HT1080 (cell line): ENCODE data around the gene DLG2. TPM values are rescaled to one million over a fixed set of nuclear protein-coding genes. Genes with fewer than 3 reads are reported as not detected.
"Not testable (repeated sequence)": the region's sequence is repeated elsewhere in the genome, so short reads cannot be mapped to it uniquely, and the experiment has no call there.

Experiments used
- DNase-seq: peaks from one replicate; pipeline ENCODE4 v3.0.0-alpha.2; 2015; ENCODE audit warnings: low read depth
- total RNA-seq: library from RNA; depleted of rRNA; stranded (reverse); fragments of >200 nt; shearing (Covaris generic); gene quantifications from 2 replicates; pipeline ENCODE4 v1.2.3, GENCODE V29; 2014

DLG2 gene
- total RNA-seq, 1 experiment from 2014 or later = 0.34 TPM

DNA sequence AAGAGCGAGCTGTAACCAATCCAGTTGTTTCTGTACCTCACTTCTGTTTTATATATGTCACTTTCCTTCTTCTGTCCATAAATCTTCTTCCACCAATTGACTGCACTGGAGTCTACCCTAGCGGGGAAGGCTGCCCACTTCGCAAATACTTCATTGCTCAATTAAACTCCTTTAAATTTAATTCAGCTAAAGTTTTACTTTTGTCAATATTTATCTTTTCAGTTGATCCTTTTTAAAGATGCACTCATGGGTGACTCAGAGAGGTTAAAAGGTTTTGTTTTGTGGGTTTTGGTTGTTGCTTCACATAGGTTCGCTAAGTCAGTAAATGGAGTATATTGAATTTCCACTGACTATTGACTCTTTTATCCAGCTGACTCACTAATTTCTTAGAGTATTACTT is 597.2 kb downstream of the DLG2 start:
- DNase-seq = peak; percentile 36

DNA sequence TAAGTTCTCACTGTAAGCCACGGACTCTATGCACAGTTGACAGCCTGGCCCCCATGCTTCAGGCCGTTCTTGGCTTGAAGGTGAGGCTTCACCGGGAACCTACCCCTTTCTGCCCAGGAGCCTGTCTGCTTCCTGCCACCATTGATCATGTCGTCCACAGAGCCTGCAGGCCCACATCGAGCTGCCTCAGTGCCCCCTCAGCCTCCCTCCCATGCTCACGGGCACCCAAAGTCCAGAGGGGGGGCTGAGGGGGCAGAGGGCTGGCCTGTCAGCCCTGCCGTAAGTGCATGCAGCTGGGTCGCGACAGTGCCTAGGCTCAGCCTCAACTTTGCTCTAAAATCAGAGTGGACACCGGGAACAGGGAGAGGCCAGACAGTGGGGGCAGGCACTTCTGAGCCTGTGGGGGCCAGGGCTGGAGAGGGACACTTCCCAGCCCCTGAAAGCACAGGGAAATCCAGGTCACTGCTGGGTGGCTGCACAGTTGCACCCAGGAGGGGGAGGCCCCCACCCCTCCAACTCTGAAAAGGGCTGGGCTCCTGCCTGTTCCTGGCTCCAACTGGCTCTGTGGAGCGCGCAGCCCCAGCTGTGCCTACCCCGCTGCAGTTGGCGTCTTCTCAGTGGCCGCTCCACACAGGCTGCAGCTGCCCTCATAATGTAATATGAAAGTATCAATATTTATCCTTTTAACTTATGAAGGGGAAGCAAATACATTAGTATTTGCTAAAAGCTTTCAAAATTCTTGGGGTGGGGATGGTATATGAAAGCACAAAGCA is 598.6 kb downstream of the DLG2 start:
- no peak for DNase-seq

DNA sequence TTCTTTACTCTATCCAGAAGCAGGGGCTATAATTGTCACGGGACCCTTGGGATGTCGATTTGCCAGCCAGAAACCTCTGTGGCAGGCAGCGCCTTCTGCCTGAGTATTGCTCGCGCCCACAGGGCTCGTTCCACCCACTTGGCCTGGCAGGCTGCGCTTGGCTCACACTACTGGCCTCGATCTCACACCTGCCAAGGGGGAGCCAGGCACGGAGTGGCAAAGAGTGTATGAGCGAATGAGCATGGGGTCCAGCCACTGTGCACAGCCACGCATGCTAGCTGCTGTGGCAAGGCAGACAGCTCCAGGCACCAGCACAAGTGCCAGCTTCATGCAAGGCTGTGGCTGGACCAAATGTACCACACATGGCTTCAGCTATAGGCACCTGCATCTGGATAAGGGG is 599.8 kb downstream of the DLG2 start:
- DNase-seq = no peak

DNA sequence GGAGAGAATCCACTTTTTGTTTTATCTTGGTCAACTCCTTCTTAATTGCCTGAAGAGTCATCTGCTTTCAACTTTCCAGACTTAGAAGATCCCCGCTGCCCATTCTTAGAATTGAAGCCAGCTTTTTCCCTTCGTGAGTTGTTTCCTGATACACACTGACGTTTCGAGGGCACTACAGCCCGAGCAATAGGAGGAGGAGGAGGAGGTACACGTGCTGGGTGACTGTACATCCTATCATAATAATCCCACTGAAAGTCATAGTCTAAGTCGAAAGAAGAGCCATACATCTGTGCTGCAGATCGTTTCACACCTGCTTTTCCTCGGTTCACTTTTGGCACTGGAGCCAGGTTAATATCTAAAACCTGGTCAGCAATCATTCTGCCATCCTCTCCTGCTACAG is 606.1 kb downstream of the DLG2 start:
- DNase-seq = peak; percentile 65

DNA sequence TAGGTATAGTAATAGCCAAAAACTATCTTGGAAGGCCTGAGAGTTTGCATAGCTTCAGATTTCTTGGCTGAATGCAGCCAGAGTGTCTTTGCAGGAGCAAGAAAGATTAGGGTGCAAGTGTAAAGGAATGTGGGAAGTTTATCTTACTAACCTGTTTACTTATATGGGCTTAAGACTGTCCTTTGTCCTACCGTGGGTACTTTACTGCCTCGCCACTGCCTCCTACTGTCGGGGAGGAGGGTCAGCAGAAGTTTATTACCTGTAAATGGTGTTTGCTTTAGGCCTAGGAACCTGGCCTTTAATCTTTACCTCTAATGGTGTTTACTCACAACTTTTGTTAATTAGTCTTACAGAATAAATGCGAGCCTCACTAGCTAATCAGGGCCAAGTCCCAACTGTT is 633.8 kb downstream of the DLG2 start:
- DNase-seq = no peak

DNA sequence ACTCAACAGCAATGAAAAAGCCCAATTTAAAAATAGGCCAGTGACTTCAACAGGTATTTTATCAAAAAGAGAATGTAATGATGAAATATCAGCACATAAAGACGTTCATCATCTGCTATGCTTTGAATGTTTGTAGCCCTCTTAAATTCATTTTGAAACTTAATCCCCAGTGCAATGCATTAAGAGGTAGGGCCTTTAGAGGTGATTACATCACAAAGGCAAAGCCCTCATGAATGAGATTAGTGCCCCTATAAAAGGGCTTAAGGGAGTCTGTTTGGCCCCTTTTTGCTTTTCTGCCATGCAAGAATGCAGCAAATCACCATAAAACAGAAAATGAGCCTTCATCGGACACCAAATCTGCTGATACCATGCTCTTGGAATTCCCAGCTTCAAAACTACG is 637.0 kb downstream of the DLG2 start:
- no peak for DNase-seq

DNA sequence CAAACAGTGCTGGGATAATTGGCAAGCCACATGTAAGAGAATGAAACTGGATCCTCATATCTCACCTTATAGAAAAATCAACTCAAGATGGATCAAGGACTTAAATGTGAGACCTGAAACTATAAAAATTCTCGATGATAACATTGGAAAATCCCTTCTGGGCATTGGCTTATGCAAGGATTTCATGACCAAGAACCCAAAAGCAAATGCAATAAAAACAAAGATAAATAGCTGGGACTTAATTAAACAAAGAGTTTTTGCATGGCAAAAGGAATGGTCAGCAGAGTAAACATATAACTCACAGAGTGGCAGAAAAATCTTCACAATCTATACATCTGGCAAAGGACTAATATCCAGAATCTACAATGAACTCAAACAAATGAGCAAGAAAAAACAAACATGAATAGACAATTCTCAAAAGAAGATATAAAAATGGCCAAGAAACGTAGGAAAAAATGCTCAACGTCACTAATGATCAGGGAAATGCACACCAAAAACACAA is 639.4 kb downstream of the DLG2 start:
- DNase-seq = not testable (repeated sequence)

DNA sequence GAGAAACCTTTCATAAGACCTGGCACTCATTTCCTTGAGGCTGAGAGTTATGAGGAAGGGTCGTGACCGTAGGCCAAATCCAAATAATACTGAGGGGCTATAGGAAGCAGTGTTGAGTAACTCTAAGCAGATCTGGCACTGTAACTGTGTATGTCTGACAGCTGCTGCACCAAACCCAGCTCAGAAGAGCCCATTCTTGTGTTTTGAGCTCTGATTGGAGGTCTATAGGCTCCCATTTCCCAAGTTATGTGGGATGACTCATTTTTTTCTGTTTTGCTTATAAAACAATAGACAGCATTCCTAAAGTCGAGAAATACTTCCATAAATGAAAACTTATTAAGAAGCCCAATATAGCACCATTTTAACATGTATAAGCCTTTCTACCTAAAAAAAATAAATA is 645.8 kb downstream of the DLG2 start:
- no peak for DNase-seq

DNA sequence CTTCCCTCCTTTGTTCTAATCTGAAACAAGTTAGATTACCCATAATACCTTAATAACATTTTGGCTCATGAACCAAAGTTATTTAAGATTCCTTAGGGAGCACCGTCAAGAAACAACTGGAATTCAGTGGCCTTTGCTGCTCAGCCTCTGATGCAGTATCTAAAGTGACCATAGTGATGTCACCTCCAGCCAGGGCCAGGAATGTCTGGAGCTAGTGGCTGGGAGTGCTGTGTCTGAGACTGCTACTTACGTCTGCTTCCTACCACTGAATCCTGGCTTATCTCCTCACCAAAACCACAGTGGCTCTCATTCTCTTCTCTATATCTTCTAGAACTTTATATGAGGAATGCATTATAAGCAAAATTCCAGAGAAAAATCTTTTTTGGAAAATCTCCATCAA is 658.0 kb downstream of the DLG2 start:
- no peak for DNase-seq

DNA sequence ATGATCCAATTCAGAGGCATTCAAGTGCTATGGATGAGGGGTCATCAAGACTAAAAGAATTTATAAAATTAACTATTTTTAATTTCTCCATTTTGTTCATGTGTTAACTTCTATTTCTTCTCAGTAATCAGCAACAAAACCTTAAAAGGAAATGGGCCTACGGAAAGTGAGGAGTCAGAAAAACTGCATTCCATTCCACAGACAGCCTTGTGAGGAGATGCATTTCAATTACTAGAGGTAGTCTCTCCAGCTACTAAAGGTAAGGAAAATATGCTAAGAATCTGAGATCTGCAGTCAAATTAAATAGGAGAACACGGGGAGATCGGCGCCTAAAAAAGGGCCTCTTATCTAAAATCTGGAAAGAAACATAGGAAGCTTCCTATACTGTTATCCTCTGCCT is 661.7 kb downstream of the DLG2 start:
- DNase-seq = no peak

DNA sequence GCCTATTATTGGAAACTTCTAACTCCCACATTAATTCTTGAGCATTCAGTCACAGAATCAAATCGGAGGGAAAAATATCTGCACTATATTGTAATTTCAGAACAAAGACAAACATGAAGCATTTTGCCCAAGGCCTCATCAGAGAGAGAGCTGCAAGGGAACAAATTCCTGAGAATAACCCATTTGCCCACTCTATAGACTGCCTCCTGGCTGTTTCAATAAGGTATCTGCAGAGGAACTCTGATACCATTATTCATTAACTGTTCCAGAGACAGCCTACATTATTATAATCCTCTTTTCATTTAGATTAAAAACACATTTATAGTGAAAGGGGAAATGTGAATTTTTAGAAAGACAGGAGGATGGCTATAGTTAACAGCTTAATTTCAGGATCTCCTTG is 663.9 kb downstream of the DLG2 start:
- no peak for DNase-seq

DNA sequence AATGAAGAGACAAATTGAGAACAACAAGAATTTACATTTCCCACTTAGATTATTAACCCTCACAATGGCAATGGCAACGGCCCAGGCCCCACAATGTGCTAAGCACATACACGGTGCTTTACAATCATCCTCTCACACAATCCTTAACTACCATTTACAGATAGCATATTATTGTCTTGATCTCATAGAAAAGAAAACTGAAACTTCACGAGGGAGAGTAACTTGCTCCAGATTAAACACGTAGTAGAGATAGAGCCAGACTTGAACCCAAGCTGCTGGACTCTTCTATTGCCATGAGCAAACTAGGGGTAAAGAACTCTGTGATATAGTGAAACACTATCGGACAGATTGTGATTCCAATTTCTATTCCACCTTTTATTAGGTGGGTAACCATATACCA is 665.1 kb downstream of the DLG2 start:
- DNase-seq = no peak

DNA sequence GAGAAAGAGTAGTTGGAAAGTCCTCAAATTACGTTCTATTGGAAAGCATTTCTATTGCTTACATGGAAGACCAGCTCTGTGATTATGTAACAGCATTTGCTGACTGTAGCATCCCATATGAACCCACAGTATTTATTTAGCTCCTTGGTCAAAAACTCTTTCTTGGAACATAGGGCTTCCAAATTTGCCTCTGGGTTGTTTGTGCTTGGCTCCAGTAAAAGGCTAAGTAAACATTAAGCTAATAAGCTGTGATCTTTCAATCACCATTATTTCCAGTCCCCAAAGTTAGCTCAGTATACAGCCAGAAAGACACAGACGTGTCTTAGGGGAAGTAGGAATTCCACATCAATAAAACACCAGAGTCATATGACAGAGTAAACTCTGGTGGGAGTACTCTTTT is 668.8 kb downstream of the DLG2 start:
- no peak for DNase-seq

DNA sequence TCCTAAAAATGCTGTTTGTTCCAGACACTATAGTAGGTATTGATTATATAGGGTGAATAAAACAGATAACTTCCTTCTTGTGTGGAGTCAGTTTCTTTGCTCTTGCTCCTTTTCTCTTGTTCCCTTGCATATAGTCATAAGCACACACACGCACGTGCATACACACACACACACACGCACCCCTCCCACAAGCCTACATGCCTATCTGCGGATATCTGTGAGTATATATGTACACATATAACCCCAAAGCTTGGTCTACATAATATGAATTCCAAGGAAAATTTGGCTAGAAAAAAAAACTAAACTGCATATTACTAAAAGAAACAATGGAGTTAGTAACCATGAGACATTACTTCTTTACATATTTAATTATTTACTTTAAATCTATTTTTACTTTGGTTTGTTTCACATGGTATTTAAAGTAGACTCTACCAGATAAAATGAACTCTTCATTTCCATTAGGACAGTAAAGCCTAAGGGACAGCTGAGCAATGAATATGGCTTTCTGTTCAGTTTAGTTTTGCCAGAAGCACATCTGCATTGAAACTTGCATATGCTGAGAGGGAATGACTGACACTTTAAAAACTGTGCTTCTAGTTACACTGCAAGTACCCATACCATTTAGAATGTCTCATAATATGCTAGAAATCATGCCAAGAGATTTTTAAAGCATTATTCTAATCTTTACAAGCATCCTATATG is 676.4 kb downstream of the DLG2 start:
- no peak for DNase-seq

DNA sequence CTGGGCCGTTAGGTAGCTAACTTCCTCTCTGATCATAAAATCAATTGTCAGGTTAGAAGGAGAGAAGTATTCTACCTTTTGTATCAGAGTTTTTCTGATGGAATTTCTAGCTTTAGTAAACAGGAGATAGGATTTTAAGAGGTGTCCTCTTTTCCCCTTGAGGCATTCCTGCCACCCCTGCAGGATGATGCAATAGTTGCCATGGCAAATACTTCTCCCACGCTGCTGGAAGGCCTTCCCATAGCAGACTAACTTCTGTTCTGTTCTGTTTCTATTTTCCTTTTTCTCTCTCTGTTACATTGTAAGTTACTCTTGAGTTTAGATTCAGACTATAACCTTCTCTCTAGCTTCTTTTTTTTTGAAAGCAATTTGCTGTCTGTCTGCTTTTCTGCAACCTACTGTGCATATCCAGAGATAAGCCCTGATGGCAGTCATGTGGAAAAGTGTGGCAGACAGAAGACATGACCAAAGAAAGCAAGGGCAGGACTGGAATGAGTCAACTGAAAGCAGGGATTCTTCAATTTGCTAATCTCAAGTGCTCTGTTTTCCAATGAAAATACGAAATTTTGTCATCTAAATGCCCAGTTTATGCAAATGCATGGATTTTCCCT is 679.1 kb downstream of the DLG2 start:
- DNase-seq = no peak

DNA sequence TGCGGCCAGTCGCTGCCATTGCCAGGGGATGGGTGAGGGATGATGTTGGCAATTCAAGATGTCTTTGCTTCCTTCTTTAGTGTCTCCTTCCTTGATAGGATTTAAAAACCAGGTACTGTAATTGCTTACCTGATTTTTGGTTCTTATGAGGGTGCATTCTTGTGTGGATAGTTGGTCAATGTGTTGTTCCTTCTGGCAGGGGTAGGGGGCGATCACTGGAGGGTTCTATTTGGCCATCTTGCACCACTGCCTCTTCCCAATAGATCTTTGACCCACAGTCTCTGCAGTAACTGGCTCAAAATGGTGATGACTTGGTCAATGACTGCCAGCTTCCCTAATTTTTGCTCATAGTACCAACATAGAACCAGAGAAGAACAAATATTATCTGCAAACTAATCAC is 680.1 kb downstream of the DLG2 start:
- no peak for DNase-seq

DNA sequence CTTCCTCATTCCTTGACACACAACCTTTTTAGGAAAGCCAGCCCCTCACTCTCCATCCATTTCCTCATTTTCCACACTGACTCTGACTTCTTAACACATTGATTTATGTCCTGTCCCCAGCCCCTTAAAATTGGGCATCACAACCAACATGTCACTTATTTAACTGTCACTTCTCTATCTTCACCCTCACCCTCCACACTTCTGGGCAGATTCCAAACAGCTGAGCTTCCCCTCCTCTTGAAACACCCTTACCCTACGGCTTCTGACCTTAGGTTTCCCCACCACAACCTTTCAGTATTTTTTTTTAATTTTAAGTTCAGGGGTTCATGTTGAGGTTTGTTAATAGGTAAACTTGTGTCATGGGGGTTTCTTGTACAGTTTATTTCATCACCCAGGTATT is 696.3 kb downstream of the DLG2 start:
- DNase-seq = no peak

DNA sequence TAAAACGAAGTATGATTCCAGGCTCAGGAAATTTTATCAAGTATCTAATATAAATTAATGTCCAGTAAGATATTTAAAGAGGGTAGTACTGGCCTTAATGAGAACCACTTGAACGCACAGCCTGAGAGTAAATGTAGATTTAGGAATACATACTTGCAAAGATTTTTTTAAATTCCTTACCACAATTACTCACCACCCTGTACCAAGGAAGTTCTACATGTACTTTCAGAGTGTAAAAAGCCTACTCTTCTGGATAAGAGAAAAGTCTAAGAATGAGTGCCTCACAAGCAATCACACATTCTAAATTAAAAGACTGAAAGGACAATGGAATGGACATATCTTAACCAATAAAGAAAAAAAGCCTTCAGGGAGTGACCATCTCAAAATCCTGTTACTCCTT is 697.4 kb downstream of the DLG2 start:
- no peak for DNase-seq

DNA sequence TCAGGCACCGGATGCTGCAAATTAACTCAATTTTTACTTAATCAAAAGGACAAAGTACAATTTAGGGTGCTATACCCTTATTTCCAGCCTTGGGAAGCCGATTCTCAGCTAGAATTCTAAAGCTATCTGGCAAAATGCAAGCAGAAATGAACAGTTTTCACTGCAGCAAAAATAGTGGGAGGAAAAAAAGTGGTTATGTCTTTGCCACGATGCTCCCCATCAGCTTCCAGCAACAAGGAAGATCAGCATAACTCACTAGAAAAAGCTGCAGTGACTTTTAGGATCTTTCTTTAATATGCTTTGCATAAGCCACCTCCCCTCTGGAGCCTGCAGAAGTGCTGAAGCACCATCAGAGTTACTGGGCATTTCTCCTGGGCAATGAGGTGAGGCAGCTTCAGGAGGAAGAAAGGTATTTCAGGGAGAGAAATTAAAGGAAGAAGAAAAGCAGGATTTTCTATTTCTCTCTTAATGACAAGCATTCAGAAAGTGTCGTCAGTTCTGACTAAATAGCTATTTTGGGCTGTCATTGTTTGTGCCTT is 702.9 kb downstream of the DLG2 start:
- no peak for DNase-seq

DNA sequence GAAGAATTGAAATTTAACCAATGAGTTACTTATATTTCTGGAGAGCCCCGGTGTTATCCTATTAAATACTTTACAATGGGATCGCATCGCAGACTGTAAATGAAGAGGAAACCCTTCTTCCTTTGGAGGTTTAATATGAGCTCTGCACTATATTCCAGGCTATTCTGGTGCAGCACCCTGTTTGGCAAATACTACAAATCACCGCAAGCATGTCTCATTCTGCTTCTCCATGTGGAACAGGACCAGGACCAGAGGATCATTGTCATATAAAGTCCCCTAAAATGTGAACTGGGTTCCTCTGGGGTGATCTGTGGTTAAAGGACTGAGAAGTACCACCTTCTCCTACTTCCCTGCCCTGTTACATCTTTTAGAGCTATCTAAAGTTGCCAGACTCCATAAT is 703.7 kb downstream of the DLG2 start:
- no peak for DNase-seq

DNA sequence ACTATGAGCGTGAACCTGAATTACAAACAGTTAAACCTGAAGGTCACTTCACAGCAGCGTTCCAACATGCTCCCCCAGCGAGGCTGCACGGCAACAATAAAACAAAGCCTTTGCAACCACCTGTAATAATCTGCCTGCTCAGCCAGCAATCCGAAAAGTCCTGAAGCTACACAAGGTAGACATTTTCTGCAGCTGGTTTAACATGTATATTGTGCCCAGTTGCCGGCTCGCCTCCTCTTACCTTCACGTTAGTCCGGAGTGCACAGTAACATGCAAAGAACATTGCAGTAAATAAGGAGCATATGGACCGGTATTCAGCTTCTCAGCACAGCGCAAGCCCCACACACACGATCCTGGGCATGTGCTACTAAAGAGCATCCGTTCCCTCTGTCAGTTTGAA is 704.3 kb downstream of the DLG2 start:
- no peak for DNase-seq

DNA sequence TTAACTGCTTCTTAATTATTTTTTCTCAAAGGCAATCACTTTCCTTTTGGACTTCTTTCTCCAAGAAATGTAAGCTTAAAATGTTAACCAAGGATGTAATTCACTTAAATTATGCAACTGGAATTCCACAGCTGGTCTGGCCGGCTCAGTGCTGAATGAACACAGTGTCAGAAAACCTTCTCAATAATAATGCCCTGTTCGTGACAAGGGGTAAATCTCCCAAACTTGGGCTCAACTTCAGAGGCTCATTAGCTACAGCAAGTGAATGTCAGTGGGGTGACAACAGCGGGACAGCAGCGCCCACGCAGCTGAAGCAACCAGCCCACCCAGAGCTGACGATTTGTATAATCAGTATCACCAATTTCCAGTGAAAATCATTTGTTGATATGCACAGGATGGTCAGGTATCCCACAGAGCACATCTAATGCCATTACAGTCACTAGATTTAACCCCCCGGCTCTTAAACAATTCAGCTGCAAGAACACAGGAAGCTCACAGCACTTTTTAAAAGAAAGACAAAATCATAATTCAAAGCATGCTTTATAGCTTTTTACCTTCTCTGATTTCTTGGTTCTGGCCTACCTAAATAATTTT is 704.8 kb downstream of the DLG2 start:
- no peak for DNase-seq
